Measurements from ENCODE around the gene PPIA.
"Not testable (repeated sequence)": the region's sequence is repeated elsewhere in the genome, so short reads cannot be mapped to it uniquely, and the experiment has no call there.

Gene PPIA

DNA sequence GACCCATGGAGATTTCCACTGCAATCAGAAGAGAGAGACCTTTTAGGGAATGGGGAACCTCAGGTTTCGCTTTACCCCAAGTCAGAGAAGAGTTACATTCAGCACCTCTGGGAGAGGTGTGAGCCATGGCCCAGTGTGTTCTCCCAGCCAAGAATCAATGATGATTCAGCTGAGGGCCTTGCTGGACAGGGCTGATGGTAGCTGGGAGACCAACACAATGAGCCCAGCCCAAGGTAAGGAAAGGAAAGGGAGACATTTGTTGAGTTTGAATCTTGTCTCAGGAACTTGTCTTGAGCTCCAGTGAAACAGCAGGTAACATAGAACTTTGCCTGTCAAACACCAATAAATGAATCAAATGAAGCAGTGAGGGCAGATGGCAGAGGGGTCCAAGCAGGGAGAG, 14.0 kb upstream of the PPIA start:
- no peak overlapping the region for H3K27ac ChIP-seq
- TF ChIP-seq, protein P1, sequence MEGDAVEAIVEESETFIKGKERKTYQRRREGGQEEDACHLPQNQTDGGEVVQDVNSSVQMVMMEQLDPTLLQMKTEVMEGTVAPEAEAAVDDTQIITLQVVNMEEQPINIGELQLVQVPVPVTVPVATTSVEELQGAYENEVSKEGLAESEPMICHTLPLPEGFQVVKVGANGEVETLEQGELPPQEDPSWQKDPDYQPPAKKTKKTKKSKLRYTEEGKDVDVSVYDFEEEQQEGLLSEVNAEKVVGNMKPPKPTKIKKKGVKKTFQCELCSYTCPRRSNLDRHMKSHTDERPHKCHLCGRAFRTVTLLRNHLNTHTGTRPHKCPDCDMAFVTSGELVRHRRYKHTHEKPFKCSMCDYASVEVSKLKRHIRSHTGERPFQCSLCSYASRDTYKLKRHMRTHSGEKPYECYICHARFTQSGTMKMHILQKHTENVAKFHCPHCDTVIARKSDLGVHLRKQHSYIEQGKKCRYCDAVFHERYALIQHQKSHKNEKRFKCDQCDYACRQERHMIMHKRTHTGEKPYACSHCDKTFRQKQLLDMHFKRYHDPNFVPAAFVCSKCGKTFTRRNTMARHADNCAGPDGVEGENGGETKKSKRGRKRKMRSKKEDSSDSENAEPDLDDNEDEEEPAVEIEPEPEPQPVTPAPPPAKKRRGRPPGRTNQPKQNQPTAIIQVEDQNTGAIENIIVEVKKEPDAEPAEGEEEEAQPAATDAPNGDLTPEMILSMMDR (IDR thresholded peaks at IDR 0.05), result no peak
- TF ChIP-seq ZFX (IDR thresholded peaks at IDR 0.05; ENCODE audit: borderline replicate concordance), result no peak

DNA sequence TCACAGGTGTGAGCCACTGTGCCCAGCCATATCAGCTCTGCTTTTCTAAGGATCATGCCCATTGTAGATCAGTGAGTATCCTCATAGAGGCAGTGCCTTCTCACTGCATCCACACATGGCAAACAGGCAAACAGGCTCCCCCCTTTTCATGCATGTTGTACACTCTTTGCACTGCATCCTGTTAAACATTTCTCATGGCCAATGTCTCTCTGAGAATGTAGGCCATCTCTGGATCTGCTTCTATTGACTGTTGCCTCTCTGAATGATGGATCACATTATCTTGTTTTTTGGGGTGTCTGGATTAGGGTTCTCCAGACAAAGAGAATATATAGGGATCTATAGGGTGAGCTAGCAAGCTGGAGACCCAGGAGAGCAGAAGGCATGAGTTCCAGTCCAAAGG, 13.1 kb upstream of the PPIA start:
- TF ChIP-seq ZFX (IDR thresholded peaks at IDR 0.05; ENCODE audit: borderline replicate concordance), result no peak
- TF ChIP-seq, protein P1 (IDR thresholded peaks at IDR 0.05), result no peak

DNA sequence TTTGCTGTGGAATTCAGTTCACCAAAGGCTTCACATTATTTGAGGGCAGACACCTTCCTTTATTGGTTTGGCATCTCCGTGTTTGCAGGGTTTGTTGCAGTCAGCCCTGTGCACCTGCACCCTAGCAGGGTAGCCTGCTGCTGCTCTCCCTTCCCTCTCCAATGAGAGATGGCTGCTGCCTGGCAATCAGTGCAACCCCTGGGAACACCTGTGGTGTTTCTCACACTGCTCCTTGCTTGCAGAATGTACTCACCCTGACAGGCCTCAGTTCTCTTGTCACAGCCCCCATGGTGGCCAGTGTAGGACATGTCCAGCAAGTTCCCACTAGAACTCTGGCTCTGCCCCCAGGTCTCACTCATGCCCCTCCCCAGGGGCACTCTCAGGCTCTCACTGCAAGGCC, 12.1 kb upstream of the PPIA start:
- H3K27ac ChIP-seq, result no peak overlapping the region
- TF ChIP-seq, protein P1 (IDR thresholded peaks at IDR 0.05), result no peak
- no peak for TF ChIP-seq ZFX (IDR thresholded peaks at IDR 0.05; ENCODE audit: borderline replicate concordance)

More for the DNA sequence above, 13.1 kb upstream of the PPIA start:
- H3K27ac ChIP-seq, result no peak overlapping the region

DNA sequence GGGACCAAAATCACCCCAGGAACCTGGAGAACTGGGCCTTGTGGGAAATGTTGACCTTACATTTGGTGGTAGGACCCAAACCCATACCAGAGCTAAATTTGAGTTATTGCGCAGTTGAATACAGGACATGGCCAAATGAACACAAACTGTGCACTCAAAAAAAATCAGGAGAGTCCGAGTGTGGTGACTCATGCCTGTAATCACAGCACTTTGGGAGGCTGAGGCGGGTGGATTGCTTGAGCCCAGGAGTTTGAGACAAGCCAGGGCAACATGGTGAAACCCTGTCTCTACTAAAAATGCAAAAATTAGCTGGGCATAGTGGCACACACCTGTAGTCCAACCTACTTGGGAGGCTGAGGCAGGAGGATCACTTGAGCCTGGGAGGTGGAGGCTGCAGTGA, 11.3 kb upstream of the PPIA start:
- not testable (repeated sequence) for H3K27ac ChIP-seq

DNA sequence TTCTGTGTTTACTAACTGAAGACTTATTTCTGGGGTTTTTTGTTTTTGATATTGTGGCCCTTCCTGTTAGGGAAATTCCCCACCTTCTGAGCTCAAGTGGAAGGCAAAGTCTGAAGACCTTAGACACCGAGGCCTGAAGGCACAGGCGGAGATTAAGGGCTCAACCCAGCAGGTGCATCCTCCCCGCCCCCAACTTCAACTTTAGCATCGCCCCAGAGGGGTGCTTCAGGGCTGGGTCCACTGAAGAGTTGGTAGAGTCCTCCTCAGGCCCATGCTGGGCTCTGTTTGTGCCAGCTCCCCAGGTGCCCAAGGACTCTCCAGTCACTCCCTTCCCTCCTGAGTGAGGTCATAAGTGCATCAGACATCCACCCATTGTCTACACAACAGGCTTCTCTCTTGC, 9.4 kb upstream of the PPIA start:
- no peak overlapping the region for H3K27ac ChIP-seq
- no peak for TF ChIP-seq ZFX (IDR thresholded peaks at IDR 0.05; ENCODE audit: borderline replicate concordance)
- TF ChIP-seq, protein P1 (IDR thresholded peaks at IDR 0.05), result no peak

DNA sequence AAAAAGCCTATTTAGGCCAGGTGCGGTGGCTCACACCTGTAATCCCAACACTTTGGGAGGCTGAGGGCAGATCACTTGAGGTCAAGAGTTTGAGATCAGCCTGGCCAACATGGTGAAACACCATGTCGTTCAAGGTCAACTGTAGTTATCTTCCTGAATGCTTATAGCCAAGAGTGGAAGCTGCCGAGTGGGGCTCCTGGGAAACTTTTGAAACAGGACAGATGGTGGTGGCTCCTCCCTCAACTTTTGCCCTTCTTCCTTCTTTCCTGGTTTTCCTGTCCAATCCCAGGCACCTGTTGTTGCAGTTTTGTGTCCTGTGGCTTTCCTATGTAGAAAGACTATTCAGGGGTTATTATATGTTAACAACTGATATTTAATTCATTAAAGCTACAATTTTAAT, 8.7 kb upstream of the PPIA start:
- no peak for TF ChIP-seq ZFX (IDR thresholded peaks at IDR 0.05; ENCODE audit: borderline replicate concordance)
- TF ChIP-seq, protein P1 (IDR thresholded peaks at IDR 0.05), result no peak
- no peak overlapping the region for H3K27ac ChIP-seq

DNA sequence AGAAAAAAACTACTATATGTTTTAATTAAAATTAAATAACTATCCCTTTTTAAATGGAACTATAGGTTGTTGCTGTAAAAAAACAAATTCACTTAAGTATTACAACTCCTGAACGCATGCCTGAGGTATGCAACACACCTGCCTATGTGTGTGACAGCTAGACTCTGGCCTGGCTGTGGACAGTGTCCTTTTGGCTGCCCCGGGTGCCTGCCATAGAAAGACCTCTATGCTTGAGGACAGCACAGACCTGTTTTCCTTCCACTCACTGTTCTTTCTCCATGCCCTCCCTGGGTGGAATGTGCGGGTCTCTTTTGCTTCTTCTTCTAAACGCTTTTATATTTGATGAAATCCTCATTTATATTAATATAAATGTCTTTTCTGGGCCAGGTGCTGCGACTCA, 6.5 kb upstream of the PPIA start:
- TF ChIP-seq, protein P1 (IDR thresholded peaks at IDR 0.05), result no peak
- TF ChIP-seq ZFX (IDR thresholded peaks at IDR 0.05; ENCODE audit: borderline replicate concordance), result no peak
- H3K27ac ChIP-seq, result no peak overlapping the region

Data from 22Rv1 (cell line).